Calu3 (cell line): ENCODE data around the gene DYNC1LI2. TPM values are rescaled to one million over a fixed set of nuclear protein-coding genes. Genes with fewer than 3 reads are reported as not detected.

ENCODE experiments used
- BruUV-seq: library from RNA; stranded (reverse); fragments of 400-500 nt; replicated peaks from 2 replicates; lab custom pipeline; 2021; lab: Mats Ljungman, UMichigan
- CTCF ChIA-PET: fragments of 300-600 bp; sonication (Branson Sonifier 250); formaldehyde crosslinking; loops from one replicate; lab custom pipeline; 2022; ENCODE audit warnings: antibody characterized with exemption; lab: Charles Lee
- DNase-seq: peaks from one replicate; pipeline ENCODE4 v3.0.0; 2022
- H3K27ac Mint-ChIP-seq: one replicate; pipeline ENCODE4 v1.8.0; 2022; ENCODE audit warnings: mixed read lengths; ENCODE audit not compliant: unreplicated experiment
- H3K27me3 Mint-ChIP-seq: one replicate; pipeline ENCODE4 v1.8.0; 2022; ENCODE audit warnings: mixed read lengths; ENCODE audit not compliant: unreplicated experiment
- H3K36me3 Mint-ChIP-seq: one replicate; pipeline ENCODE4 v1.8.0; 2022; ENCODE audit warnings: mild to moderate bottlenecking, moderate library complexity, mixed read lengths; ENCODE audit not compliant: insufficient read depth, unreplicated experiment
- H3K4me1 Mint-ChIP-seq: one replicate; pipeline ENCODE4 v1.8.0; 2022; ENCODE audit warnings: mild to moderate bottlenecking, low read depth, mixed read lengths; ENCODE audit not compliant: unreplicated experiment
- H3K4me3 Mint-ChIP-seq: one replicate; pipeline ENCODE4 v1.8.0; 2022; ENCODE audit warnings: mild to moderate bottlenecking, low read depth, moderate library complexity, mixed read lengths; ENCODE audit not compliant: unreplicated experiment
- H3K9me3 Mint-ChIP-seq: one replicate; pipeline ENCODE4 v1.8.0; 2022; ENCODE audit warnings: low read depth, mixed read lengths; ENCODE audit not compliant: unreplicated experiment
- intact Hi-C: fragments of 100-400 bp; cut with micrococcal nuclease; formaldehyde crosslinking; loops from one replicate; pipeline ENCODE4 v1.10.0; 2022; ENCODE audit not compliant: unreplicated experiment
- total RNA-seq: library from RNA; stranded (reverse); gene quantifications from 2 replicates; pipeline ENCODE4 v1.2.3, GENCODE V29; 2022
- TF ChIP-seq, protein P1 (sequence below): fragments of 200-600 bp; IDR thresholded peaks from one replicate; pipeline ENCODE4 v1.8.0; 2022; ENCODE audit warnings: antibody characterized with exemption; ENCODE audit not compliant: unreplicated experiment

The DYNC1LI2 gene
- total RNA-seq, 1 experiment from 2014 or later = 152 TPM

- DNase-seq = peak; percentile 92
- peaks cover 57% of the 10 kb centered on the region for H3K36me3 Mint-ChIP-seq
Measured at GRCh38 chr16:66741169-66741900, 10.1 kb downstream of the DYNC1LI2 start.

DNA sequence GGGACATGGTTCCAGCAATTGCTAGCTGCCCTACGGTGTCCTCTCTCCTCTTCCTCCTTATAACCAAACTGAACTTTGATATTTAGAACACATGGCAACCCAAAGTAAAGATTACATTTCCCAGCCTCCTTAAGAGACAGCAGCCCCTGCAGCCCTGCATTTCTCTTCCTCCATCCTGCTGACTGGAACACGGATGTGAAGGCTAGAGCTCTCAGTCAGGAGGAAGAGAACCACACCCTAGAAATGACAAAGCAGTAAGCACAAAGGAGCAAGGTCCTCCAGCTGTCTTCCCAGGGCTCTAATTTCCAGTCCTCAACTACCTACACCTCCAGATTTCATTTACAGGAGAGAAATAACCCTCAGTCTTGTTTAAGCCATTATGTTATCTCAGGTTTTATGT lies 10.9 kb downstream of the DYNC1LI2 start:
- CTCF ChIA-PET = interaction anchor here (0.5 to 2.5 kb wide), 10 partner anchors 11 to 334 kb away, joined by 3 to 20 read pairs (median 6); partner anchors contain the start of genes DYNC1LI2 and NAE1

More at GRCh38 chr16:66741169-66741900, 10.1 kb downstream of the DYNC1LI2 start:
- TF ChIP-seq, protein P1, sequence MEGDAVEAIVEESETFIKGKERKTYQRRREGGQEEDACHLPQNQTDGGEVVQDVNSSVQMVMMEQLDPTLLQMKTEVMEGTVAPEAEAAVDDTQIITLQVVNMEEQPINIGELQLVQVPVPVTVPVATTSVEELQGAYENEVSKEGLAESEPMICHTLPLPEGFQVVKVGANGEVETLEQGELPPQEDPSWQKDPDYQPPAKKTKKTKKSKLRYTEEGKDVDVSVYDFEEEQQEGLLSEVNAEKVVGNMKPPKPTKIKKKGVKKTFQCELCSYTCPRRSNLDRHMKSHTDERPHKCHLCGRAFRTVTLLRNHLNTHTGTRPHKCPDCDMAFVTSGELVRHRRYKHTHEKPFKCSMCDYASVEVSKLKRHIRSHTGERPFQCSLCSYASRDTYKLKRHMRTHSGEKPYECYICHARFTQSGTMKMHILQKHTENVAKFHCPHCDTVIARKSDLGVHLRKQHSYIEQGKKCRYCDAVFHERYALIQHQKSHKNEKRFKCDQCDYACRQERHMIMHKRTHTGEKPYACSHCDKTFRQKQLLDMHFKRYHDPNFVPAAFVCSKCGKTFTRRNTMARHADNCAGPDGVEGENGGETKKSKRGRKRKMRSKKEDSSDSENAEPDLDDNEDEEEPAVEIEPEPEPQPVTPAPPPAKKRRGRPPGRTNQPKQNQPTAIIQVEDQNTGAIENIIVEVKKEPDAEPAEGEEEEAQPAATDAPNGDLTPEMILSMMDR = no peak
- intact Hi-C loops = loop anchor here (2.0 kb wide), 1 partner anchor 333 kb away; no protein-coding TSS in a partner anchor
- Mint-ChIP-seq H3K4me3 (peak overlapping the region; percentile 25), H3K4me1 (peaks cover 34% of the 10 kb centered on the region), H3K27ac (peak overlapping the region; percentile 89), H3K9me3 (no peaks in the 10 kb centered on the region), H3K27me3 (no peaks in the 10 kb centered on the region)
- CTCF ChIA-PET = interaction anchor here (0.5 to 2.5 kb wide), 16 partner anchors 10 to 1052 kb away, joined by 3 to 20 read pairs (median 5); partner anchors contain the start of genes DYNC1LI2 and NAE1
- TSS peak; percentile 14 for BruUV-seq

GRCh38 chr16:66740010-66740409 lies 11.4 kb downstream of the DYNC1LI2 start:
- Mint-ChIP-seq H3K27me3 (no peaks in the 10 kb centered on the region), H3K4me1 (peaks cover 34% of the 10 kb centered on the region), H3K4me3 (peak overlapping the region; percentile 25), H3K27ac (peak overlapping the region; percentile 89), H3K9me3 (no peaks in the 10 kb centered on the region), H3K36me3 (peaks cover 65% of the 10 kb centered on the region)
- CTCF ChIA-PET = interaction anchor here (1.1 to 2.5 kb wide), 7 partner anchors 11 to 333 kb away, joined by 3 to 20 read pairs (median 5); partner anchors contain the start of genes DYNC1LI2 and NAE1
- no TSS peak for BruUV-seq
- TF ChIP-seq, protein P1 = peak; percentile 69
- no peak for DNase-seq
- intact Hi-C loops = loop anchor here (2.0 kb wide), 1 partner anchor 331 kb away; no protein-coding TSS in a partner anchor

More for the DNA sequence above, 10.9 kb downstream of the DYNC1LI2 start:
- Mint-ChIP-seq H3K4me1 (peaks cover 34% of the 10 kb centered on the region), H3K9me3 (no peaks in the 10 kb centered on the region), H3K4me3 (peak overlapping the region; percentile 25), H3K36me3 (peaks cover 60% of the 10 kb centered on the region), H3K27me3 (no peaks in the 10 kb centered on the region), H3K27ac (peak overlapping the region; percentile 89)
- TF ChIP-seq, protein P1 = no peak
- BruUV-seq = no TSS peak
- peak; percentile 29 for DNase-seq
- intact Hi-C loops = loop anchor here (2.0 kb wide), 1 partner anchor 332 kb away; no protein-coding TSS in a partner anchor

DNA sequence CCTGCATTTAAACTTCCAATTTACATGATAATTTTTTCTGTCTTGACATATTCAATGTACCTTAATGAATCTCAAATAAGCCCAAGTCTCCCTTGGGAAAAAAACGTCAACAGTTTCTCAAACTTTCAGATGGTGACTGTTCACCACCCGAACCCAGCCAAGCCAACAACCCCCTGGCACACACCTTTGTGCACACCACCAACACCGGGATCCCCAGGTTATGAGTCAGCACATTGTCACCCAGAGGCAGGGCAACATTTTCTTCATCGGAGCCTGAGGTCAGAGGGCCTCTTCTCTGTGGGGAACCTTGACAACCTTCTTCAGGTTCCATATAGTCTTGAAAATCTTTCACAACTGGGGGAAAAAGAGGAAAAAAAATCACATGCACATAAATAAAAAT lies 15.5 kb downstream of the DYNC1LI2 start:
- no peak overlapping the region for H3K4me3 Mint-ChIP-seq

More for the DNA sequence above, 15.5 kb downstream of the DYNC1LI2 start:
- Mint-ChIP-seq H3K9me3 (no peaks in the 10 kb centered on the region), H3K27ac (no peak overlapping the region), H3K36me3 (peaks cover 76% of the 10 kb centered on the region), H3K27me3 (no peaks in the 10 kb centered on the region), H3K4me1 (peaks cover 15% of the 10 kb centered on the region)
- DNase-seq = no peak
- CTCF ChIA-PET = no interaction called here
- TF ChIP-seq, protein P1 = no peak
- intact Hi-C loops = no loop called here
- no TSS peak for BruUV-seq
